HG03039 (cell line): ENCODE measurements around the gene HES5.

Source experiments
- ATAC-seq: cut with Tn5 transposase; IDR thresholded peaks from one replicate; pipeline ENCODE4 v1.9.1; 2021; ENCODE audit warnings: mild to moderate bottlenecking, moderate library complexity; ENCODE audit not compliant: unreplicated experiment

The HES5 gene

DNA sequence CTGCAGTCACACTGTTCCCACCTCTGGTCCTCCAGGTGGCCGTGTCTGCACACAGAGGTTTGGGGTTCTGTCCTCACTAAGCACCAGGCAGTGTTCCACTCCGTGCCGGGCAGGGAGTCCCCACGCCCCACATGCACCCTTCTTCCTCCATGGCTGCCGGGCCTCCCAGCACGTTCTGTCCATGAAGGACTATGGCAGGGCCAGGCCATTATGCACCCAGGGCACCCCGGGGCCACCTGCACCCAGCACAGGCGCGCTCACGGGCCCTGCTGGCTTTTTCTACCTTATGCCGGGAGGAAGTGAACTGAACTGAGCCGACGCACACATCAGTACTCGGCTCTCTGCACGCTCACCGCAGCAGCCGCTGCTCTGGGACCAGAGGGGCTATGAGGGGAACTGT is 13.9 kb downstream of the HES5 start:
- no peak for ATAC-seq

DNA sequence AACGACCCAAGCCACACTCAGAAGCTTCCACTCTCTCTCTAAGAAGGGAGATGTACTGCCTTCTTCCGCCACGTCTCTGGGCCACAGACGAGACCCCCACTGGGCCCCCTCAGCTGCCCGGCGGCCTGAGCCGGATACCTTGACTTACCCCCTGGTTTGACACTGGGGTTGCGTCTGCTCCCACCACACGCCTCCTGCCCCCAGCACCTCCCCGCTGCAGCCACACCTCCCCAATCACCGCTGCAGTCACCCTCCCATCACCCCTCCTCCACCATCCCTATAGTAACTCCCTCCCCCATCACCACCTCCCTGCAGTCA is 14.3 kb downstream of the HES5 start:
- no peak for ATAC-seq

DNA sequence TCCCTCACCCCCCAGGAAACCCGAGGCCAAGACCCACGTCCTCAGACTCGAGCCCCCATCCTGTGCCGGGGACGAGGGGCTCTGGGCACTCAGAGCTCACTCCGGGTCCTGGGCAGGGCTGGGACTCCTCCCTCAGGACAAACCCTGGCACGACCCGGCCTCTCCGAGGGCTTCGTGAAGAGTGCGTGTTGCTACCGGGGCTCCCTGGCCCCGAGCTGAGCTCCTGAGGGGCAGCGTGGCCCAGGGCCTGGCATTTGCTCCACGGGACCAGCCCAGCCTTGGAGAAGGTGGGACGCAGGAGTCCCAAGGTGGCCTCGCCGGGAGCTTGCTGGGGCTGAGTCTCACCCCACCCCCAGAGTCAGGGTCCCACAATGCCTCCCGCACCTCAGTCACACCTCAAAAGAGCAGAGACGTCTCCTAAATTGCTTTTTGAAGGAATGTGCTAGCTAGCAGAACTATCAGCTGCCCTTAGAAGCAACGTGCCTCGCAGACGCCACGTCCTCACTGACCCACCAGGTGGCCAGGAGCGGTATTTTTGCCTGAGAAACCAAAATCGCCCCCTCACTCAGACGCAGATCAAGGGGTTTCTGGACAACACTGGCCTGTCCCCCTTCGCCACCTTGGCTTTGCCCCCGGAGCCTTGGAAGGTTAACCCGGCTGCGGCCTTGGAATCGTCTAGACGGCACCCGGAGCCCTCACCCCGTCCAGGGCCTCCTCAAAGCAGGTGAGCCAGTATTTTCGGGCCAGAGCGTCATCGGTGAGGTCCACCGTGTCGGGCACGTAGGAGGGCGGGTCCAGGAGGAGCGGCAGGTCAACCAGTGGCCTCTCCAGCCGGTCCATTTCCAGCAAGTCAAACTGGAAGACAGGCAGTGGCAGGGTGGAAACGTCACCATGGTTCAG is 14.9 kb downstream of the HES5 start:
- ATAC-seq: no peak

DNA sequence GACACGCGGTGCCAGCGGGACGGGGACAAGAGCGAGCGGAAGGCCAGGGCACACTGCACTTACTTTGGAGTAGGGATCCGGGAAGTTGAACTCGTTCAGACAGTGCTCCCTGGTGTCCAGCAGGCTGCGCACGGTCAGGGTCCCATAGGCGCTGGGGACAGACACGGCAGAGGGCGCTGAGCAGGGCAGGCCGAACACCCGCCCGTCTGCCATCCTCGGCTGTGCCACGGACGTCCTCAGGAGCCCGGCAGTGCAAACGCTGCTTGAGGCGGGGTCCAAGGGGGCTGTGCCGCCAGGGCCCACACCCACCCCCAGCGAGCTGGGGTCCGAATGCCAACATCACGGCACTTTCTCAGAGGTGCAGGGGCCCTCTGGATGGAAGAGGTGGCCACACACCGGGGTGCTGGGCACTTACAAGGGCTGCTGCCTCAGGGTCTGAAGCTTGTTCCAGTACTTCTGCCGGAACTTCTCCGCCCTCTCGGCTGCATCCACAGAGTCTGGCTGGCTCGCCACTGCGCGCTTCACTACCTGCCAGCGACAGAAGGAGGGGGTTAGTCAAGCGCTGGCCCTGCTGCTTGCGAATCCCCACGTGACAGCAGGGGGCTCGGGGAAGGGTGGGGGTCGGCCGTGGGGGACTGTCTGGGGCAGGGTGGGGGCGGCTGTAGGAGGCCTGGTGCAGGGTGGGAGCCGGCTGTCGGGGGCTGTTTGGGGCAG is 16.0 kb downstream of the HES5 start:
- ATAC-seq: no peak

DNA sequence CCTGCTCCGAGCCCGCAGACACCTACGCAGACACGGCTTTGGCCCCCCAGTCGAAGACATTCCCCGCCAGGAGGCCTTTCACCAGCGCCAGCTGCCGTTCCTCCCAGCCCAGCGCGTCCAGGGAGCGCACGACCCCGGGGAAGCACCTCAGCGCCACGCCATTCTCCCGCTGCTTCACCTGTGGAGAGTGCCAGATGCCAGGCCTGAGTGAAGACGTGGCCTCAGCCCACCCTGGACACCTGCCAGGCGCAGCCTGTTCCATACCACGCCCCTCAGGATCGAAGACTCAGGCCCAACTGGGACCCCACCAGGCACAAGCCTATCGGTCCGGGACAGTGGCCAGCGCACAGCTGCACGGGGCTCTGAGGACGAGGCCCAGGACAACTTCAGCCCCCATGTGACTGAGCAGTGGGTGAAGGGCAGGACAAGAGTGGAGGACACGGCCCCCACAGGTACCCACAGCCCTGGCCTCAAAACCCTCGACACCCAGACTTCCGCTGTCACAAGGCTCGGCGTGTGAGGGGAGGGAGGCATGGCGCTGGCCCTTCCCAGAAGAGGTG is 17.1 kb downstream of the HES5 start:
- ATAC-seq: no peak

DNA sequence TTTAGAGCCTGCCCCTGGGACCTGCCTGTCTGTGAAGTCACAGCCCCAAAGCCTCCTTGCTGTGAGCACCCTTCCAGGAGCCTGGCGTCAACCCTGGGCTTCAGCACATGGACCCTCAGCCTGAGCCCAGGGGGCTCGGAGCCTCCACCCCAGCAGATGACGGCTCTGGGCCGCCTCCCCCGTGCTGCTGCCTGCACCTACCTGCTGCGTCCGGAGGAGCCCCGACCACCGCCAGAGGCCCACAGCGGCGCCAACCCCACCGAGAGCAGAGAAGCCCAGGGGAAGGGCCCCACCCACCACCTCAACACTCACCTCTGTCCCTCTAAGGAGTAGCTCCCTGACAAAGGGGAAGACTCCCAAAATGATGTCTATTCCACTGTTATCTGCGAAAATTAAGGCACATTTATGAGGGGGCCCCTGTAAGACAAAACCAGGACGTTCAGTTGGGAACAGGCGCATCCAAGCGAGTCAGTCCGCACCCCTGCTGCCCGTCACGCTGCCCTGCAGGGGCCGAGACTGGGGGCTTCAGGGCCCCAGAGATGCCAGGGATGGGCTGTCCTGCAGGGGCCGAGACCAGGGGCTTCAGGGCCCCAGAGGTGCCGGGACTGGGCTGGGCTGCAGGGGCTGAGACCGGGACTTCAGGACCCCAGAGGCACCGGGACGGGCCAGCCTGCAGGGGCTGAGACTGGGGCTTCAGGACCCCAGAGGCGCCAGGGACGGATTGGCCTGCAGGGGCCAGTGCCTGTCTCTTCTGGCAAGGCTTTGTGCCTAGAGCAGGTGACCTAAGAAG is 19.5 kb downstream of the HES5 start:
- no peak for ATAC-seq

DNA sequence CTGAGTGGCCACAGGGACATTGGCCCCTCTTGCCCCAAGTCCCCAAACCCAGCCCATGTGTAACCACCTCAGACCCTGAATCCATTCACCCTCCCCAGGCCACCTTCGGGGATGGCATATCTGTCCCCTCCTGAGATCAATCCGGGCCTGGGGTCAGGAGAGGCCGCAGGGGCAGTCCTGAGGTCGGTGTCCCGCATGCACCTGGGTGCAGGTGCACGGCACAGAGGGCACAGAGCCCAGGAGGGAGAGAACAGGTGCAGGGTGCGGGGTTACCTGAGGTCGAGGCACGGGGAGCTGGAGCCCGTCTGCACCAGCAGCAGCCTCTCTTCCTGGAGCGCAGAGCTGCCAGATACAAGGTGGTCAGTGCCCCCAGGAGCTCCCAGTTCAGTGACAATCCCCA is 20.5 kb downstream of the HES5 start:
- no peak for ATAC-seq

DNA sequence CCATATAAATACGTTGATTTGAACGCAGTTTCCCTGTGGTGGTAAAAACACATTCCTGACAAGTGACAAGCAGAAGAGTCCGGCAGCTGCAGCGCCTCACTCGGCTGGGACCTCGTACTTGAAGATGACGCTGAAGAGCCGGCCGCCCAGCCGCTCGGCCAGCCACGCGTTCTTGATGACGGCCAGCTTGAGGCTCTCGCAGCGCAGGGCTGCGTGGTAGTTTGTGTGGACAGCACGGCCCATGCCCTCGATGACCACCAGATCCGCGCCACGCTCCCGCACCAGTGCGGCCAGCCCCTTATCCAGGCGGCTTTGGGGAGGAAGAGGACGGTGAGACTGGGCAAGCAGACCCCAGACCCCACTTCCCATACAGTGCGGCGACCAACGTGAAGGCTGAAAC is 21.3 kb downstream of the HES5 start:
- ATAC-seq: no peak

DNA sequence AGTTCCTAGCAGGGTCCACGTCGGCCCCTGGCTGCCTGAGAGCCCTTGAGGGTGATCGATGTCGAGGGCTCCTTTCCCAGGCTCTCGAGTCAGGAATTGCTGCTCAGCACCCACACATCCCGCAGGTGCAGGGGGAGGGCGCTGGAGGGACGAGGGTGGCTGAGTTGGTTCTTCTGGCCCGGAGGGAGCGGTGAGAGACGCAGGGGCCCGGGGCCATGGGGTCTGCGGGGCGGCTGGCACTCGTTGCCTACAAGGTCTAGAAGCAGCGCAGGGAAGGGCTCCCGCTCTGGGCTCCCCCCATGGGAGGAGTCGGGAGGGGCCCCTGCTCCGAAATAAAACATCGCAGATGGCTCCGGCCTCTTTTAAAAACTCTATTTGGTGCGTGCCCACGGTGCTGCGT is 21.9 kb downstream of the HES5 start:
- no peak for ATAC-seq

DNA sequence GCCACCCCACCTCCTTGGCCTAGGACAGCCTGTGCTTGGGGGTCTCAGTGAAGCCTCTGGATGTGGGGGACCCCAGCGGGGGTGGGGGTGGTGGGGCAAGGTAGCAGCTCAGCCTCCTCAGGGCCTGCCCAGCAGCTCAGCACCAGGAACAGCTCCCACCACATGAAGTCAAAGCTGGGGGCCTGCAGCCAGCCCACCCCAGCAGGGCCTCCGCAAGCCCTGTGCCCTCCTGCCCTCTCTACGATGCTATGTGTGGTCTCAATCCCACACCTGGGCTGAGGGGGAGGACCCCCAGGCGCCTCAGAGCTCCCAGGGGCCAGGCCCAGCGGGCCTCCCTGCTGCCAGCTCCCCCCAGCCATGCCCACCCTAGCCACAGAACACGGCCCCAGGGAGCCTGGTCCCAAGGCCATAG is 22.3 kb downstream of the HES5 start:
- no peak for ATAC-seq

DNA sequence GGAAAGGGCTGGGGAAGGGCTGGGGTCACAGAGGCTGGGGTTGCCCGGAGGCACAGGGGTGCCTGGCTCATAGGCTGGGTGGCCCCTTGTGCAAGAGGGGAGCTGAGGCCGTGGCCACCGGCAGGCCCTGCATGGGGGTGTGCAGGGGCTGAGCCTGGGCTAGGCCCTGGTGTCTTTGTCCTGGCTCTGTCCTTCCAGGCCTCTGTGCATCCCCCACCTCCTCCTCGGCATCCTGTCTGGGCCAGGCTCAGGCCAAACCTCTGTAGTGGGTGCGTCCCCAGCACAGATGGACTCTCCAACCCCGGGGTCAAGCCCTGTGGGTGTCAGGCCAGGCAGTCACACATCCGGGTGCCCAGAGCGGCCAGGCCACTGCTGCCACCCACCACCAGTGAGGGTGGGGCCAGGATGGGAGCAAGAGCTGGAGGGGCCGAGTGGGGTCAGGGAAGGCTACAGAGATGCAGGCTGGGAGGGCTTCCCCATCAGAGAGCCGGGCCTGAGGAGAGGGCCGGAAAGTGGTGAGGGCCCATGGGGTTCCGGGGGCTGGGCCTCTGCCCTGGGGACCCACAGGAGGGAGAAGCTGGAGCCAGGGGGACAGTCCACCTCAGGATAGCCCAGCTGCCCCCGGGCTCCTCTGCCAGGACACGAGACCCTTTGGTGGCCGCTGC is 23.0 kb downstream of the HES5 start:
- no peak for ATAC-seq

DNA sequence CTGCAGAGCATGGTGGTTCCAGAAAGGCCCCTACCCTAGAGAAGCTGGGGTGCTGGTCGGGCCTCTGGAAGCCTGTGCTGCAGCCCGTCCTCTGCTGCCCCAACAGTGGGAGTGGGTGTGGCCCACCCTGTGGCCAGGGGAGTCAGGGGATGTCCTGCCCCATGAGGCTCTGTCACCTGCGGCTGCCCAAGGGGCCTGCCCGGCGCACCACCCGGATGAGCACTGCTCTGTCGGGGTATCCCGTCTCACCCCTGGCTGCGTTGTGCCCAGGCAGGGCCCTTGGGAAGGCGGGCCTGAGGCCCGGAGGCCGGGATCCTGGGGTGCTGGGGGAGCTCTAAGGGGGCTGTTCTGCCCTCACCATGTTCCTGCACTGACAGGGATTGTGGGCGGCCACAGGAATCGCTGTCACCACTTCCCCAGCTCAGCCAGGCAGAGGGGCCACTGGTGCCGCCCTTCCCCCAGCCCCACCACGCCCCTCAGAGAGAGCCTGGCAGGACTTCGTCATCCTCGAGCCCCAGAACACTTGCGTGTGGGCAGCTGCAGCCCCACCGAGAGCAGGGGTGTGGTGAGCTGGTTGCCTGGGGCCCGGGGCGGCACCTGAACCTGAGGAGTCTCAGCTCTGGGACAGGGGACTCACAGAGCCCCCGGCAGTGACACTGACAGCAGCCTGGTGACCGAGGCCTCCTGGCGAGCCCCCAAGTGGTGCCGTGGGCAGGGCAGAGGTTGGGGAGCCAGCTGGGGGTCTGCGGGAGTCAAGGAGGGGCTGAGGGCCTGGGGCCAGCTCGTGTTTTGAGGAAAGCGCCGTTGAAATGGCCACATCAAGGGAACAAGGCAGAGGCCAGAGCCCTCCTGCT is 23.8 kb downstream of the HES5 start:
- ATAC-seq: no peak

DNA sequence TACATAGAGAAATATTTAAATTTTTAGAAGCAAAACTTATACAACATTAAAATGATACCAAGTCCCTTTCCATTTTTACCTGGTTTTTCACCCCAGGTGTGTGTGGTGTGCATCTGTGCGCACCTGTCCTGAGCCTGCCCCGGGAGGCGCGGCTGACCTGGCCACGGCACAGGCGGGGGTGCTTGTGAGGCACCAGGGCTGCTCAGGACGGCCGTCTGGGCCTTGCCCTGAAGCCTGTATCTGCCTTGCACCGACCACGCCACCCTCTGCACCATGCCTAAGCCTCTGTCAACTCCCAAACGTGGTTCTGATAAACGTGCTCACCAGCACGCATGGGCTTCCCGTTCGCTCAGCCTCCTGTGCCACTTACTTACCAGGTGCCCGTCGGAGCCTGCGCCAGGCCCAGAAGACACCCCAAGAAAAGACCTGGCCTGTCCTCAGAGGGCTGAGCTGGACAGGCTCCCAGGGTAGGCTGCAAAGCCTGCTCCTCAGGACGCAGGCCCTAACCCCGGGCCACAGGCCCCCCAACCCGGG is 24.5 kb downstream of the HES5 start:
- ATAC-seq: no peak

DNA sequence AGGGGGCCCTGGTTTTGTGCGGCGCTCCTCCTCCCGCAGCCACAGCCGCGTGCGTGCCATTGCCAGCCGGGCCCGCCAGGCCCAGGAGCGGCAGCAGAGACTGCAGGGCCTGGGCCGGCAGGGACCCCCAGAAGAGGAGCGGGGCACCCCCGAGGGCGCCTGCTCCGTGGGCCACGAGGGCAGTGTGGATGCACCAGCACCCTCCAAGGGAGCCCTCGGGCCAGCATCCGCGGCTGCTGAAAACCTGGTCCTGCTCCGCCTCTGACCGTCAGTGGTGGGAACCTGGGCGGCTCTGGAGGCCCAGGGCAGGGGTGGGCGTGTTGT is 25.2 kb downstream of the HES5 start:
- no peak for ATAC-seq

DNA sequence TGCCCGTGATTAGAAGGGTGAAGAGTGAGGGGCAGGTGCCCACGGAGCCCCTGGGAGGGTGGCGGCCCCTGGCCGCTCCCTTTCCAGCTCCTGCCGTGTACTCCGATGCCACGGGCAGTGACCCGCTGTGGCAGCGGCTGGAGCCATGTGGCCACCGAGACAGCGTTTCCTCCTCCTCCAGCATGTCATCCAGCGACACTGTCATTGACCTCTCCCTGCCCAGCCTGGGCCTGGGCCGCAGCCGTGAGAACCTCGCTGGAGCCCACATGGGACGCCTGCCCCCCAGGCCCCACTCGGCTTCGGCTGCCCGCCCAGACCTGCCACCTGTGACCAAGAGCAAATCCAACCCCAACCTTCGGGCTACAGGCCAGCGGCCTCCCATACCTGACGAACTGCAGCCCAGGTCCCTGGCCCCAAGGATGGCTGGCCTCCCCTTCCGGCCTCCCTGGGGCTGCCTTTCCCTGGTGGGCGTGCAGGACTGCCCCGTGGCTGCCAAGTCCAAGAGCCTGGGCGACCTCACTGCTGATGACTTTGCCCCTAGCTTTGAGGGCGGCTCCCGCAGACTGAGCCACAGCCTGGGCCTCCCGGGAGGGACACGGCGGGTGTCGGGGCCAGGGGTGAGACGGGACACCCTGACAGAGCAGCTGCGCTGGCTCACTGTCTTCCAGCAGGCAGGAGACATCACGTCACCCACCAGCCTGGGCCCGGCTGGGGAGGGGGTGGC is 25.7 kb downstream of the HES5 start:
- ATAC-seq: no peak

DNA sequence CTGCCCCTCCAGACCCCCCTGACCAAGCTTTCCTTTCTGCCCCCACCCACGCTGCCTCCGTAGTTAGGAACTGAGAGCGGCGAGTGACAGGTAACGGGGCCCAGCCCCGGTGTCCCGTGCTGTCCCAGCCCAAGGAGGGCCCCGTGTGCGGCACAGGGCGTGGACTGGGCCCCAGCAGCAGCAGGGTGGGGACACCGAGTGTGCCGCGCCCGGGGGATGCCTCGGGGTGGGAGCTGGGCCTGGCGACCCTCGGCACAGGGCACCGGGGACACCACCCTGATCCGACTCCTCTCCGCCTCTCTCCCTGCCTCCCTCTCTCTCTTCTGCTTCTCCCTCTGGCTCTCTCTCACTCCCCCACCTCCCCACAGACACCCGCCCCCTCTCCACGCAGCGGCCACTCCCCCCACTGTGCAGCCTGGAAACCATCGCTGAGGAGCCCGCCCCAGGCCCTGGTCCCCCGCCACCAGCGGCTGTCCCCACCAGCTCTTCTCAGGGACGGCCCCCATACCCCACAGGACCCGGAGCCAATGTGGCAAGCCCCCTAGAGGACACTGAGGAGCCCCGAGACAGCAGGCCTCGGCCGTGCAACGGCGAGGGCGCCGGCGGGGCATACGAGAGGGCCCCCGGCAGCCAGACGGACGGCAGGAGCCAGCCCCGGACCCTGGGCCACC is 26.4 kb downstream of the HES5 start:
- no peak for ATAC-seq

DNA sequence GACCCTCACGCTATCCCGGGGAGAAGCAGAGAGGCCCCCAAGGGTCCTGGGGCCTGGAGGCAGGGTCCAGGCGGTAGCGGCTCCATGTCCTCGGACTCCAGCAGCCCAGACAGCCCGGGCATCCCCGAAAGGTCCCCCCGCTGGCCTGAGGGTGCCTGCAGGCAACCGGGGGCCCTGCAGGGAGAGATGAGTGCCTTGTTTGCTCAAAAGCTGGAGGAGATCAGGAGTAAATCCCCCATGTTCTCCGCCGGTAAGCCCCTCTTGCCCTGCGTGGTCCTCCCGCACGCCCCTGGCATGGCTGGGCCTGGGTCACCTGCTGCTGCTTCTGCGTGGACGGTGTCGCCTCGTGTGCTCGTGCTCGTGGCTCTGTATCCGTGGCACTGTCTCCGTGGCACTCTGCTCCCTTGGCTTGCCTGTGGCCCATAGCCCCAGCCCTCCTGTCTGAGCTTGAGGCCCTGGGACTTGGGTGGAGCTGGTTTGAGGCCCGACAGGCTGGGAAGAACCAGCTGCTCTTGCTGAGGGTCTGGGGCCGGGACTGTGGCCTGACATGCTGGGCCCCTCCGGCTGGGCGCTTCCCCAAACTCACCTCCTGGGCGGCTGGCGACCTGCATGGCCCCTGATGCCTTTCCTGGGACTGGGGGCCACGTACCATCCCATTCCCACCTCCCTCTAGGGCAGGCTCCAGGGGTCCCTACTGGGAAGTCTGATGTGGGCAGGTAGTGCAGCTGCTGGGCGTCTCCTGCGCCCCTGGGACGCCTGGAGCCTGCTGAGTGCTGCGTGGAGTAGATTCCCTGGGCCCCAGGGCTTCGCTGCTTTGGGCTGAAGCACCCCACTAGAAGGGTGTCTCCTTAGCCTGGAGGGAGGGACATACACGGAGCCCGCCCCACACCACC is 27.2 kb downstream of the HES5 start:
- ATAC-seq: no peak

DNA sequence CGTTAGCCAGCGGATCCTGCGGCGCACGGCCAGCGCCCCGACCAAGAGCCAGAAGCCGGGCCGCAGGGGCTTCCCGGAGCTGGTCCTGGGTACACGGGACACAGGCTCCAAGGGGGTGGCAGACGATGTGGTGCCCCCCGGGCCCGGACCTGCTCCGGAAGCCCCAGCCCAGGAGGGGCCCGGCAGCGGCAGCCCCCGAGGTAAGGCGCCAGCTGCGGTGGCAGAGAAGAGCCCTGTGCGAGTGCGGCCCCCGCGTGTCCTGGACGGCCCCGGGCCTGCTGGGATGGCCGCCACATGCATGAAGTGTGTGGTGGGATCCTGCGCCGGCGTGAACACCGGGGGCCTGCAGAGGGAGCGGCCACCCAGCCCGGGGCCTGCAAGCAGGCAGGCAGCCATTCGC is 27.9 kb downstream of the HES5 start:
- no peak for ATAC-seq
